GM12878 (cell line): ENCODE results near the gene PRSS57. TPM values are rescaled to one million over a fixed set of nuclear protein-coding genes. Genes with fewer than 3 reads are reported as not detected.

Experiments
- ATF7 ChIP-seq: fragments of 450-650 bp; IDR thresholded peaks from 2 replicates; pipeline ENCODE4 v1.6.1; 2016; ENCODE audit warnings: low read depth, mild to moderate bottlenecking
- BACH1 ChIP-seq: fragments of 450-650 bp; IDR thresholded peaks from 2 replicates; pipeline ENCODE4 v1.6.1; 2017; ENCODE audit warnings: mild to moderate bottlenecking, borderline replicate concordance
- BHLHE40 ChIP-seq, 2 experiments: fragments of 450-650 bp in 1 of 2; IDR thresholded peaks; 2 replicates each; pipeline ENCODE4 v1.6.1; 2011 to 2017; ENCODE audit warnings: low read depth in 2 of 2, borderline replicate concordance in 1 of 2, improper control_type of control experiment in 1 of 2, low read length in 1 of 2, mild to moderate bottlenecking in 1 of 2
- CREM ChIP-seq: IDR thresholded peaks from 2 replicates; pipeline ENCODE4 v1.6.1; 2014; ENCODE audit warnings: antibody characterized with exemption, low read depth
- ETV6 ChIP-seq, 2 experiments: fragments of 450-650 bp in 1 of 2; IDR thresholded peaks in 1 of 2; conservative IDR thresholded peaks in 1 of 2; 2 replicates each; pipeline ENCODE4 v1.6.1; 2014; ENCODE audit warnings: antibody characterized with exemption in 1 of 2, borderline replicate concordance in 1 of 2, low read depth in 1 of 2, mild to moderate bottlenecking in 1 of 2, moderate library complexity in 1 of 2
- MXI1 ChIP-seq: fragments of 150-350 bp; IDR thresholded peaks from 2 replicates; pipeline ENCODE4 v1.6.1; 2011; ENCODE audit warnings: low read depth, mild to moderate bottlenecking, inconsistent platforms, low read length, improper control_type of control experiment
- NFXL1 ChIP-seq: fragments of 450-650 bp; IDR thresholded peaks from 2 replicates; pipeline ENCODE4 v1.6.1; 2017; ENCODE audit warnings: antibody characterized with exemption, mild to moderate bottlenecking, borderline replicate concordance
- NR2C2 ChIP-seq: IDR thresholded peaks from 2 replicates; pipeline ENCODE4 v1.6.1; 2011; ENCODE audit warnings: borderline replicate concordance, low read depth; ENCODE audit not compliant: control insufficient read depth, insufficient read length
- NR2F1 ChIP-seq: fragments of 450-650 bp; conservative IDR thresholded peaks from 2 replicates; pipeline ENCODE4 v1.6.1; 2017; ENCODE audit warnings: mild to moderate bottlenecking
- RCOR1 ChIP-seq: conservative IDR thresholded peaks from 2 replicates; pipeline ENCODE4 v1.6.1; 2012; ENCODE audit warnings: low read depth, low read length, improper control_type of control experiment
- RFX5 ChIP-seq: IDR thresholded peaks from 2 replicates; pipeline ENCODE4 v1.6.1; 2011; ENCODE audit warnings: low read depth, low read length, improper control_type of control experiment
- SIX5 ChIP-seq: IDR thresholded peaks from 2 replicates; pipeline ENCODE4 v1.6.1; 2011; ENCODE audit warnings: mild to moderate bottlenecking, low read depth, low read length, moderate library complexity; ENCODE audit not compliant: severe bottlenecking
- SREBF1 ChIP-seq: IDR thresholded peaks from 2 replicates; pipeline ENCODE4 v1.6.1; 2012; ENCODE audit warnings: mild to moderate bottlenecking, low read length
- SRF ChIP-seq, 2 experiments: IDR thresholded peaks; 2 replicates each; pipeline ENCODE4 v1.6.1; 2011; ENCODE audit warnings: low read depth in 2 of 2, low read length in 2 of 2, mild to moderate bottlenecking in 1 of 2, moderate library complexity in 1 of 2
- WRNIP1 ChIP-seq: IDR thresholded peaks from 2 replicates; pipeline ENCODE4 v1.6.1; 2011; ENCODE audit warnings: low read depth, low read length, improper control_type of control experiment, borderline replicate concordance
- YY1 ChIP-seq: IDR thresholded peaks from 2 replicates; pipeline ENCODE4 v1.6.1; 2011; ENCODE audit warnings: low read depth, mild to moderate bottlenecking, low read length
- ZNF274 ChIP-seq: IDR thresholded peaks from one replicate; pipeline ENCODE4 v1.8.0; 2011; ENCODE audit not compliant: insufficient read length, insufficient read depth
- polyA plus RNA-seq, 11 experiments: library from polyadenylated mRNA; depleted of rRNA in 4 of 11; unstranded in 6 of 11; stranded (reverse) in 5 of 11; fragments of >200 nt; fragmentation: Nextera tagmentation in 4 of 11; fragmentation: Illumina TruSeq in 1 of 11; extraction: Ambion mirVana in 4 of 11; extraction: Trizol in 1 of 11; gene quantifications; 1 replicate in 1 of 11; 2 replicates in 10 of 11; pipeline versions ENCODE4 v1.2.1 to v1.2.3, GENCODE V29; 2011 to 2016; ENCODE audit warnings: inconsistent platforms in 2 of 11, missing spikeins in 2 of 11, low read depth in 1 of 11
- total RNA-seq, 4 experiments: library from RNA; depleted of rRNA in 3 of 4; stranded (reverse); fragments of >200 nt in 3 of 4; fragmentation: Illumina TruSeq in 1 of 4; extraction: Trizol in 1 of 4; gene quantifications; 2 replicates each; pipeline versions ENCODE4 v1.2.1 to v1.2.3, GENCODE V29; 2013 to 2021
- TF ChIP-seq, protein P1 (sequence below): fragments of 450-650 bp; formaldehyde crosslinking; IDR thresholded peaks from 2 replicates; pipeline ENCODE4 v1.4.0; 2022; ENCODE audit warnings: mild to moderate bottlenecking, moderate library complexity
- TF ChIP-seq, protein P2 (sequence below): fragments of 450-650 bp; IDR thresholded peaks from 2 replicates; pipeline ENCODE4 v1.6.1; 2017; ENCODE audit warnings: low read depth, mild to moderate bottlenecking, moderate library complexity
- TF ChIP-seq, protein P3 (sequence below): IDR thresholded peaks from 2 replicates; pipeline ENCODE4 v1.6.1; 2012; ENCODE audit warnings: mild to moderate bottlenecking, low read depth, low read length
- TF ChIP-seq, protein P4 (sequence below): IDR thresholded peaks from 2 replicates; pipeline ENCODE4 v1.6.1; 2012; ENCODE audit warnings: low read depth, low read length, improper control_type of control experiment

PRSS57 gene
- total and polyA plus RNA-seq, 10 of the 15 experiments (the other 5 are each of a cell fraction or from before 2014, with no cell fraction given) = not detected

DNA sequence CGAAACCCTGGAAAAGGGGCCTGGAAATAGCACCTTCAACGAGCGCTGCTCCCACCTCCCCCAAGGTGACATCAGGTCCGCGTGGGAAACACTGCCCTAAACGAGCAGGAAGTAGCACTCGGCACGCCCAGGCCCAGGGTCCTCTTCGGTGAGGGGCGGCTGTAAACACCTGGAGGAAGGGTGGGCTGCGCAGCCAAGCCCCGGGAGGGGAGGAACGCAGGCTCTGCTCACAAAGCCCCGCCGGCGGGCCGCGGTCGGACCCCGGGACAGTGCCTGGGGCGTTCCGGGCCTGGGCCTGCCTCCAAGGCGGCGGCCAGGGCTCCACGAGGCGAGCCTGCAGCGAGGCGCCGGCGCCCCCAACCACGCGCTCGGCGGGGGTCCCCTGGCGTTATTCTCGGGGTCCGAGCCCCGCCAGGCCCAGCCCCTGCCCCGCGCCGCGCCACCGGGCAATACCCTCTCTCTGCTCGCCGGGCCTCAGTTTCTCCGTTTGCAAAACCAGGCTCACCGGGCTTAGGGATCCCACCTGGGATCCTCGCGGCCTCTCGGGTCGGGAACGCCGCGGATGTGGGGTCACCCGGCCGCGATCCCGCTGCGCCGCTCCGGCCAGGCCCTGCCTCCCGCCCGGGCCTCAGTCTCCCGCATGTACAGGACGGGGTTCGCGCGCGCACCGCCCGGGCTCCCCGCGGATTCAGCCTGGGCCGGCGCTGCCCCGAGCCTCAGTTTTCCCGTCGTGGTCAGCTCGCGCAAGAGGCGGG, 32.9 kb downstream of the PRSS57 start (continued):
- TF ChIP-seq, protein P1, sequence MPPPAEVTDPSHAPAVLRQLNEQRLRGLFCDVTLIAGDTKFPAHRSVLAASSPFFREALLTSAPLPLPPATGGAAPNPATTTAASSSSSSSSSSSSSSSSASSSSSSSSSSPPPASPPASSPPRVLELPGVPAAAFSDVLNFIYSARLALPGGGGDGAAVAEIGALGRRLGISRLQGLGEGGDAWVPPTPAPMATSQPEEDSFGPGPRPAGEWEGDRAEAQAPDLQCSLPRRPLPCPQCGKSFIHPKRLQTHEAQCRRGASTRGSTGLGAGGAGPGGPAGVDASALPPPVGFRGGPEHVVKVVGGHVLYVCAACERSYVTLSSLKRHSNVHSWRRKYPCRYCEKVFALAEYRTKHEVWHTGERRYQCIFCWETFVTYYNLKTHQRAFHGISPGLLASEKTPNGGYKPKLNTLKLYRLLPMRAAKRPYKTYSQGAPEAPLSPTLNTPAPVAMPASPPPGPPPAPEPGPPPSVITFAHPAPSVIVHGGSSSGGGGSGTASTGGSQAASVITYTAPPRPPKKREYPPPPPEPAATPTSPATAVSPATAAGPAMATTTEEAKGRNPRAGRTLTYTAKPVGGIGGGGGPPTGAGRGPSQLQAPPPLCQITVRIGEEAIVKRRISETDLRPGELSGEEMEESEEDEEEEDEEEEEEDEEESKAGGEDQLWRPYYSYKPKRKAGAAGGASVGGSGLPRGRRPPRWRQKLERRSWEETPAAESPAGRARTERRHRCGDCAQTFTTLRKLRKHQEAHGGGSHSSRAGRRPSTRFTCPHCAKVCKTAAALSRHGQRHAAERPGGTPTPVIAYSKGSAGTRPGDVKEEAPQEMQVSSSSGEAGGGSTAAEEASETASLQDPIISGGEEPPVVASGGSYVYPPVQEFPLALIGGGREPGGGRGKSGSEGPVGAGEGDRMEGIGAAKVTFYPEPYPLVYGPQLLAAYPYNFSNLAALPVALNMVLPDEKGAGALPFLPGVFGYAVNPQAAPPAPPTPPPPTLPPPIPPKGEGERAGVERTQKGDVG = no peak
- TF ChIP-seq ATF7 (0 out of 2 replicates have a peak, but pooled peaks have one; percentile 43), YY1 (0 out of 2 replicates have a peak, but pooled peaks have one; percentile 14), ETV6 (conservative IDR thresholded peaks at IDR 0.05 in 1 of 2, IDR thresholded peaks at IDR 0.05 in 1 of 2; ENCODE audit: borderline replicate concordance in 1 of 2, low read depth in 1 of 2) (0 out of 4 replicates have a peak, but pooled peaks of 1 of the 2 experiments have one; percentile 9), RCOR1 (no peak), SIX5 (no peak), NR2F1 (0 out of 2 replicates have a peak, but pooled peaks have one; percentile 15), ZNF274 (no peak), RFX5 (no peak), WRNIP1 (no peak), SRF (IDR thresholded peaks at IDR 0.05; ENCODE audit: low read depth in 2 of 2, low read length in 2 of 2) (no peak; a peak in 1 of 4 replicates), SREBF1 (no peak), CREM (peak; percentile 31; the same call in 1 of the 2 replicates), BHLHE40 (IDR thresholded peaks at IDR 0.05; ENCODE audit: borderline replicate concordance in 1 of 2, low read depth in 2 of 2, low read length in 1 of 2) (peak in 1 of 2 experiments; percentile 59; a peak in 2 of 4 replicates), BACH1 (peak; percentile 27; the same call in 1 of the 2 replicates), NFXL1 (no peak), NR2C2 (no peak), MXI1 (peak; percentile 78)
- TF ChIP-seq, protein P2, sequence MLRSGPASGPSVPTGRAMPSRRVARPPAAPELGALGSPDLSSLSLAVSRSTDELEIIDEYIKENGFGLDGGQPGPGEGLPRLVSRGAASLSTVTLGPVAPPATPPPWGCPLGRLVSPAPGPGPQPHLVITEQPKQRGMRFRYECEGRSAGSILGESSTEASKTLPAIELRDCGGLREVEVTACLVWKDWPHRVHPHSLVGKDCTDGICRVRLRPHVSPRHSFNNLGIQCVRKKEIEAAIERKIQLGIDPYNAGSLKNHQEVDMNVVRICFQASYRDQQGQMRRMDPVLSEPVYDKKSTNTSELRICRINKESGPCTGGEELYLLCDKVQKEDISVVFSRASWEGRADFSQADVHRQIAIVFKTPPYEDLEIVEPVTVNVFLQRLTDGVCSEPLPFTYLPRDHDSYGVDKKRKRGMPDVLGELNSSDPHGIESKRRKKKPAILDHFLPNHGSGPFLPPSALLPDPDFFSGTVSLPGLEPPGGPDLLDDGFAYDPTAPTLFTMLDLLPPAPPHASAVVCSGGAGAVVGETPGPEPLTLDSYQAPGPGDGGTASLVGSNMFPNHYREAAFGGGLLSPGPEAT = no peak
- TF ChIP-seq, protein P3, sequence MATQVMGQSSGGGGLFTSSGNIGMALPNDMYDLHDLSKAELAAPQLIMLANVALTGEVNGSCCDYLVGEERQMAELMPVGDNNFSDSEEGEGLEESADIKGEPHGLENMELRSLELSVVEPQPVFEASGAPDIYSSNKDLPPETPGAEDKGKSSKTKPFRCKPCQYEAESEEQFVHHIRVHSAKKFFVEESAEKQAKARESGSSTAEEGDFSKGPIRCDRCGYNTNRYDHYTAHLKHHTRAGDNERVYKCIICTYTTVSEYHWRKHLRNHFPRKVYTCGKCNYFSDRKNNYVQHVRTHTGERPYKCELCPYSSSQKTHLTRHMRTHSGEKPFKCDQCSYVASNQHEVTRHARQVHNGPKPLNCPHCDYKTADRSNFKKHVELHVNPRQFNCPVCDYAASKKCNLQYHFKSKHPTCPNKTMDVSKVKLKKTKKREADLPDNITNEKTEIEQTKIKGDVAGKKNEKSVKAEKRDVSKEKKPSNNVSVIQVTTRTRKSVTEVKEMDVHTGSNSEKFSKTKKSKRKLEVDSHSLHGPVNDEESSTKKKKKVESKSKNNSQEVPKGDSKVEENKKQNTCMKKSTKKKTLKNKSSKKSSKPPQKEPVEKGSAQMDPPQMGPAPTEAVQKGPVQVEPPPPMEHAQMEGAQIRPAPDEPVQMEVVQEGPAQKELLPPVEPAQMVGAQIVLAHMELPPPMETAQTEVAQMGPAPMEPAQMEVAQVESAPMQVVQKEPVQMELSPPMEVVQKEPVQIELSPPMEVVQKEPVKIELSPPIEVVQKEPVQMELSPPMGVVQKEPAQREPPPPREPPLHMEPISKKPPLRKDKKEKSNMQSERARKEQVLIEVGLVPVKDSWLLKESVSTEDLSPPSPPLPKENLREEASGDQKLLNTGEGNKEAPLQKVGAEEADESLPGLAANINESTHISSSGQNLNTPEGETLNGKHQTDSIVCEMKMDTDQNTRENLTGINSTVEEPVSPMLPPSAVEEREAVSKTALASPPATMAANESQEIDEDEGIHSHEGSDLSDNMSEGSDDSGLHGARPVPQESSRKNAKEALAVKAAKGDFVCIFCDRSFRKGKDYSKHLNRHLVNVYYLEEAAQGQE = no peak
- TF ChIP-seq, protein P4, sequence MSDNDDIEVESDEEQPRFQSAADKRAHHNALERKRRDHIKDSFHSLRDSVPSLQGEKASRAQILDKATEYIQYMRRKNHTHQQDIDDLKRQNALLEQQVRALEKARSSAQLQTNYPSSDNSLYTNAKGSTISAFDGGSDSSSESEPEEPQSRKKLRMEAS = no peak
